Panc1 (cell line): ENCODE data around the gene RNF182.

Source experiments
- POLR2AphosphoS5 ChIP-seq: IDR thresholded peaks from 2 replicates; pipeline ENCODE4 v1.6.1; 2012; ENCODE audit warnings: mild to moderate bottlenecking, low read depth, low read length, moderate library complexity
- SIN3A ChIP-seq: IDR thresholded peaks from 2 replicates; pipeline ENCODE4 v1.6.1; 2012; ENCODE audit warnings: low read depth, mild to moderate bottlenecking, low read length, moderate library complexity, borderline replicate concordance; ENCODE audit not compliant: insufficient read depth
- TCF7L2 ChIP-seq: IDR thresholded peaks from 2 replicates; pipeline ENCODE4 v1.6.1; 2011; ENCODE audit warnings: mild to moderate bottlenecking, low read depth, low read length, inconsistent platforms
- TF ChIP-seq, protein P1 (sequence below): fragments of 450-650 bp; IDR thresholded peaks from 2 replicates; pipeline ENCODE4 v1.5.1; 2017; ENCODE audit warnings: mild to moderate bottlenecking
- TF ChIP-seq, protein P2 (sequence below), 2 experiments: IDR thresholded peaks; 2 replicates each; pipeline ENCODE4 v1.6.1; 2011 to 2012; ENCODE audit warnings: low read depth in 2 of 2, control low read depth in 1 of 2, low read length in 1 of 2, mild to moderate bottlenecking in 1 of 2, moderate library complexity in 1 of 2; ENCODE audit not compliant: insufficient read depth in 1 of 2

DNA sequence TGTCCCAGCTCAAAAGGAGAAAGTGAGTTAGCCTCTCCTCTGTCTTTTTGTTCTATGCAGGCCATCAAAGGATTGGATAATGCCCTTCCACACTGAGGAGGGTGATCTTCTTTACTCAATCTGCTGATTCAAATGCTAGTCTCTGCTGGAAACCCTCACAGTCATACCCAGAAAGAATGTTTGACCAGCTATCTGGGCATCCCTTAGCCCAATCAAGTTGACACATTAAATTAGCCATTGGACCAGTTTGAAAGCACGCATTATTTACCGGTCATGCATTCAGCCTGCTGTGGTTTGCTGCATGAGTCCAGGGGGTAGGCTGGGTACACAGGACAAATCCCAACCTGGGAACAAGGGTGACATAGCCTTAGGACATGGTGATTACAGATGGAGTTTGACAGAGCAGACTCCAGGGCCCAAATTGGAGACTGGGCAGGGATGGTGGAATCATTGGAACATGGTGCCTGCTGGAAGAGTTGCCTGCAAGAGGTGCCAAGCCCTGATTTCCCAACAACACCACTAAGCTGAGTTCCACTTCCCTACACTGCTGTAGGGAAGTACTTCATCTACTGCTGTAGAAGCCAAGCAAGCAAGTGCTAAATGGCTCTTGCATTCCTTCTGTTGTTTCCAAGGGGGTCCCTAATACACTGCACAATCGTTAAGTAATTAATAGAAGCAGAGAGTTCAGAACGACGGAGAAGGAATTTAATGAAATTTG is 87.7 kb downstream of the RNF182 start:
- TF ChIP-seq POLR2AphosphoS5: no peak
- TF ChIP-seq, protein P1, sequence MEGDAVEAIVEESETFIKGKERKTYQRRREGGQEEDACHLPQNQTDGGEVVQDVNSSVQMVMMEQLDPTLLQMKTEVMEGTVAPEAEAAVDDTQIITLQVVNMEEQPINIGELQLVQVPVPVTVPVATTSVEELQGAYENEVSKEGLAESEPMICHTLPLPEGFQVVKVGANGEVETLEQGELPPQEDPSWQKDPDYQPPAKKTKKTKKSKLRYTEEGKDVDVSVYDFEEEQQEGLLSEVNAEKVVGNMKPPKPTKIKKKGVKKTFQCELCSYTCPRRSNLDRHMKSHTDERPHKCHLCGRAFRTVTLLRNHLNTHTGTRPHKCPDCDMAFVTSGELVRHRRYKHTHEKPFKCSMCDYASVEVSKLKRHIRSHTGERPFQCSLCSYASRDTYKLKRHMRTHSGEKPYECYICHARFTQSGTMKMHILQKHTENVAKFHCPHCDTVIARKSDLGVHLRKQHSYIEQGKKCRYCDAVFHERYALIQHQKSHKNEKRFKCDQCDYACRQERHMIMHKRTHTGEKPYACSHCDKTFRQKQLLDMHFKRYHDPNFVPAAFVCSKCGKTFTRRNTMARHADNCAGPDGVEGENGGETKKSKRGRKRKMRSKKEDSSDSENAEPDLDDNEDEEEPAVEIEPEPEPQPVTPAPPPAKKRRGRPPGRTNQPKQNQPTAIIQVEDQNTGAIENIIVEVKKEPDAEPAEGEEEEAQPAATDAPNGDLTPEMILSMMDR: no peak
- no peak for TF ChIP-seq TCF7L2
- TF ChIP-seq, protein P2, sequence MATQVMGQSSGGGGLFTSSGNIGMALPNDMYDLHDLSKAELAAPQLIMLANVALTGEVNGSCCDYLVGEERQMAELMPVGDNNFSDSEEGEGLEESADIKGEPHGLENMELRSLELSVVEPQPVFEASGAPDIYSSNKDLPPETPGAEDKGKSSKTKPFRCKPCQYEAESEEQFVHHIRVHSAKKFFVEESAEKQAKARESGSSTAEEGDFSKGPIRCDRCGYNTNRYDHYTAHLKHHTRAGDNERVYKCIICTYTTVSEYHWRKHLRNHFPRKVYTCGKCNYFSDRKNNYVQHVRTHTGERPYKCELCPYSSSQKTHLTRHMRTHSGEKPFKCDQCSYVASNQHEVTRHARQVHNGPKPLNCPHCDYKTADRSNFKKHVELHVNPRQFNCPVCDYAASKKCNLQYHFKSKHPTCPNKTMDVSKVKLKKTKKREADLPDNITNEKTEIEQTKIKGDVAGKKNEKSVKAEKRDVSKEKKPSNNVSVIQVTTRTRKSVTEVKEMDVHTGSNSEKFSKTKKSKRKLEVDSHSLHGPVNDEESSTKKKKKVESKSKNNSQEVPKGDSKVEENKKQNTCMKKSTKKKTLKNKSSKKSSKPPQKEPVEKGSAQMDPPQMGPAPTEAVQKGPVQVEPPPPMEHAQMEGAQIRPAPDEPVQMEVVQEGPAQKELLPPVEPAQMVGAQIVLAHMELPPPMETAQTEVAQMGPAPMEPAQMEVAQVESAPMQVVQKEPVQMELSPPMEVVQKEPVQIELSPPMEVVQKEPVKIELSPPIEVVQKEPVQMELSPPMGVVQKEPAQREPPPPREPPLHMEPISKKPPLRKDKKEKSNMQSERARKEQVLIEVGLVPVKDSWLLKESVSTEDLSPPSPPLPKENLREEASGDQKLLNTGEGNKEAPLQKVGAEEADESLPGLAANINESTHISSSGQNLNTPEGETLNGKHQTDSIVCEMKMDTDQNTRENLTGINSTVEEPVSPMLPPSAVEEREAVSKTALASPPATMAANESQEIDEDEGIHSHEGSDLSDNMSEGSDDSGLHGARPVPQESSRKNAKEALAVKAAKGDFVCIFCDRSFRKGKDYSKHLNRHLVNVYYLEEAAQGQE (IDR thresholded peaks at IDR 0.05; ENCODE audit: insufficient read depth in 1 of 2, low read depth in 2 of 2, low read length in 1 of 2): no peak
- no peak for TF ChIP-seq SIN3A
